Measurements from ENCODE around the gene KCNQ1.

KCNQ1 gene

DNA sequence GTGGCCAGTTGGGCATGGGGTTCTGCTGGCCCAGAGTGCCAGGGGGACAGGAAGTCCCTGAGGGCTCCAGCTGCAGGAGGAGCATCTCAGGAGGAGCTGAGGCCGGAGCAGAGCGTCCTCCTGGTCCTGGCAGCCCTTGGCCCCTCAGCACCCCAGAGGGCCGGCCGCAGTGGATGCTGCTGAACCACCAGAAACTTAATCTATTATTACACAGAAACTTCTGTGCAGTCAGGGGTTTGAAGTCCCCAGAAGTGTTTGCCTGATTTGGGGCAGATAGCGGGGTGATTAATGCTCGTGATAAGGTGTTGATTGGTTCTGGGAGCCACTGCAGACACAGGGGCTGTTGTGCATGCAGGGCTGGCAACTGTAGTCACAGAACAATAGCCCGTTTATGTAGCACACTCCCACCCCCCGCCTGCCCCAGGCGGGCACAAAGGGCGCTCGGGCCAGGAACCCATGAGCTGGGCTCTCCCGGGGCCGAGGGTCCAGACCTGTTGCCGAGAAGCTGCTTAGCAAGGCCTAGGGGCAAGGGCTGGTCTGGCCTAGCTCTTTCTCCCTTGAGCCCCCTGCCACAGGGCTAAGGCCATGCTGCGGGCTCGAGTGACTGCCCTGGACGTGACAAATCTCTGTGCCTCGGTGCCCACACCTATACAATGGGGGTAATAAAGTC is 284.0 kb downstream of the KCNQ1 start:
- no peak for DNase-seq

DNA sequence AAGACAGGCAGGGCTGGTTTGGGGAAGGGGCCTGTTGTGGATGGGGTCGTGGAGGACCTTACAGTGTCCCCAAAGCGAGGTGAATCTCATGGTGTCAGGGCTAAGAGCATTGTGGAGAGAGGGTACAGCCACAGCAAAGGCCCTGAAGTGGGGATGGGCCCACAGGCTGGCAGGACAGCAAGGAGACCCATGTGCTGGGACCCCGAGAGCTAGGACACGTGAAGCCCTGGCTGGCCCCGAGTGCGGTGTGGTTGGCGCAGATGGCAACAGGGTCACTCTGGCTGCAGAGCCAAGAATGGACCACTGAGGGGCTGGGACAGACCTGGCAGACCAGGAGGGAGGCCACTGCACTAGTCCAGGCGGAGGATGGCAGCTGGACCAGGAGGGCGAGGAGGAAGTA is 285.0 kb downstream of the KCNQ1 start:
- DNase-seq = no peak

DNA sequence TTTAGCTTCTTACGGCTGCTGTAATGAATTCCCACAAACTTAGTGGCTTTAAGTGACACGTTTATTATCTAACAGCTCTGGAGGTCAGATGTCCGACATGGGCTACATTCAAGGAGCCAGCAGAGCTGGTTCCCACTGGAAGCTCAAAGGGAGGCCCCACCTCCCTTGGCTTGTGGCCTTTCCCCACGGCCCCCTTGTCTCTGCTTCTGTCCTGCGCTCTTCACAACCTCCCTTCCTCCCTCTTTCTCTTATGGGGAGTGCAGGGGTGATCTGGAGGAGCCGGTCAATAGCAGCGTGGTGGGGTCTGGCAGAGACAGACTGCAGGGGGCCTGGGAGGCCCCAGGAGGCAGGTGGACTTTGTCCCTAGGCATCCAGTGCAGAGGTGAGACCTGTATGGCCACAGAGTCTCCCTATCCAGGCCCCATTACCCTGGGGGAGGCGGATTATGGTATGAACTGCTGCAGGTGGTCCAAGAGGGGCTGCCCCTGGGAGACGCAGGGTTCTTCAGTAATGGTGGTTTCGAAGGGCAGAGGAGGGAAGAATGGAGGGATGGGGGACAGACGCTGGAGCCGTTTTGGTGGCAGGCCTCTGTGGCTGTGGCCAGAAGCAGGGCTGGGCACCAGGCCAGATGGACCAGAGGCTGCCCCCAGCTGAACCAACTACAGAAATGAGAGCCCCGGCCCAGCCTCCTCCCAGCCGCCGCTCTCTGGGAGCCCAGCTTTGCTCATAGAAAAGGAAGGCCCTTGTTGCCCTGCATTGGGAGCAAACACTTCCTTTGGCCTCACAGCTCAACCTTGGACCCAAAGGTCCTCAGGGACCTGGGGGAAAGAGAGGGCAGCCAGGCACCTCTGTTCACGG is 285.7 kb downstream of the KCNQ1 start:
- DNase-seq = no peak

DNA sequence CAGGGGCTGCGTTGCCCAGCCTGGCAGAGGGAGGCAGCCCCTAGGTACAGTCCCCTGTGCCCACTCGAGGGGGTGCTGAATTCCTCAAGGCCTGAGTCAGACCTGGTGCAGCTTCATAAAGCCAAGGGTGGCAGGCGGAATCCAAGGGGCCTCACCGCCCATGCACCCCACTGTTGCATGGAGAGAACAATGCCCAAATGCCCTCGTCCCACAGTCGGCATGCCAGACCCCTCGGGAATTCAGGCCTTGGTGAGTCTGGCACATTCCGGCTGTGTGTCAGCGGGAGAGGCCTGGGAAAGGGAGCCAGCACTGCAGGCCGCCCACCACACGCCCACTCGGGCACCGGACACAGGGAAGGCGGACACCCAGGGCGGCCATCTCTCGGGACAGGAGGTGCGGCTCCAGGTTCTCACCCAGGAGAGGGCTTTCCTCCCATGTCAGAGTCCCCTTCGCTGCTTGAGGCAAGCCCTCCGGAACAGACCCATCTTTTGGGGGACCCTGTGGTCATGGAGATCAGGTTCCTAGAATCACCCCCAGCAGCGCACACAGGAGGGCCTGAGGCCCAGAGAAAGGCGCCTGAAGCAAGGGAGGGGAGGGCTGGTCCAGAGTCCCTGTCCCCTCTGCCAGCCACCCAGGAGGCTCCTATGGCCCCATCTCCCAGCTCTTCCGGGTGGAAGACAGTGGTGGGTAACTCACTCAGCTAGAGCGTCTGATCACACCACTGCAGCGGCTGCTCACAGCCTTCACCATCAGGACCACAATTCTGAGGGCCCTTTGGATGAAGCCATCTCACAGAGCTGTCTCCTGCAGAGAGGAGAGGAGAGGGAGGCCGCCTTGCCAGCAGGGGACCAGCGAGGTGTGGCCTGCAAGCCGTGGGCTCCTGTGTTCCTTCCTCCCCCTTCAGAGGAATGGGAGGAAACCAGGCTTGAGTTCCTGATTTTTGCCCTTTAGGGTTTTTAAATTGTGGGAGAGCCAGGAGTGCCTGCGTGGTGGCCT is 286.6 kb downstream of the KCNQ1 start:
- DNase-seq = no peak

DNA sequence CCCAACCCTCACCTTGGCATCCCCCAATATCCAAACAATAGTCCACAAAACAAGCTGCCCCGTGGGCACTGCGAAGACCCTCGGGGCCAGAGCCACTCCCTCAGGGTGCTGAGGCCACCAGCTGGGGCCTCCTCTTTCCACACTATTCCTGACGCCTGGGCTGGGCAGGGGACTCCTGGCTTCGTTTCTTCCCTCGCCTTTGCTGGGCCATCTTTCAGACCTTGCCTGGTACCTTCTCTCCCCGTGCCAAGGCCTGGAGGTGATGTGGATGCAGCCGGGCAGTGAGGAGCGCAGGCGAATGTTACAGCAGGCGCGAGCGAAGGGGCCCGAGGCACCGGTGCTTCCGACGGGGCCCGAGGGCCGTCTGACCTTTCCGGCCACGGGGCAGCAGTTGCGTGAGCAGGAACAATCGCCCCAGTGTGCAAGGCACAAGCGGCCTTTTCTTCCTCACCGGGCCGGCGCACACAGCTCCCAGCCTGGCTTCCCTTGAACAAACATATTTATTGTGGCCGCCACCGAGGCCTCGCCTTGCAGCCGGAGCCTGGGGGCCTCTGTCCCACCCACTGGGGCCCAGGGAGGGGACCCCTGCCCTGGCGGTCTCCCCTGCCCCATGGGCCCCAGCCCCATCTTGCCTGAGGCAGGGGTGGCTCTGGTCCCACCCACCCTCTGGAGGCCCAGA is 287.6 kb downstream of the KCNQ1 start:
- no peak for DNase-seq

DNA sequence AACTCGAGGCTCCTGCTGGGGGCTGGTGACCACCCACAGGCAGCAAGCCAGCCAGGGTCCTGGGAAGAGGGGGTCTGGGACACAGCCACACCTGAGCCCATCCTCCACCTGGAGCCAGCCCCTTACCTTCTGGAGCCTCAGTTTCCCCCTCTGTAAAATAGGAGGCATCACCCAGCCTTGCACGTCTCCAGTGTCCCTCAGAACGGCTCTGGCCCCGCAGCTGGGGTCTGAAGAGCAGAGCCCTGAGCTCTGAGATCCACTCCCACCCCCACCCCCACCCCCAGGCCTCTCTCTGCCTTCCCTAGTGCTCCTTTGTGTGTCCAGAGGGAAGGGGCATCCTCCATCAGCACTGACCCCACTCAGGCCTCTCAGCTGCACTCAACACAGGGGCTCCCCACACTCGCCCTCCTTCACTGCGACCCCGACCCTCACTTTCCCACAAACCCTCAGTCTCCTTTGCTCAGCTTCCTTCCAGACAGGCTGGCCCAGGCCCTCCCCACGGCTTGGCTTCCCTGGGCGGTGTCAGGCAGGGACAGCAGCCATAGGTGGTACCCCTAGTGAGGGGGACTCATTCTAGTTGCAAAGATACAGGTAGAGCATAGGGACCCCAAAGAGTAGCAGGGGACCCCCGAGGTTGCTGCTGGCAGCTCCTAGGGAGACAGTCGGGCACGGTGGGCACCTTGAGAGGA is 288.3 kb downstream of the KCNQ1 start:
- no peak for DNase-seq

DNA sequence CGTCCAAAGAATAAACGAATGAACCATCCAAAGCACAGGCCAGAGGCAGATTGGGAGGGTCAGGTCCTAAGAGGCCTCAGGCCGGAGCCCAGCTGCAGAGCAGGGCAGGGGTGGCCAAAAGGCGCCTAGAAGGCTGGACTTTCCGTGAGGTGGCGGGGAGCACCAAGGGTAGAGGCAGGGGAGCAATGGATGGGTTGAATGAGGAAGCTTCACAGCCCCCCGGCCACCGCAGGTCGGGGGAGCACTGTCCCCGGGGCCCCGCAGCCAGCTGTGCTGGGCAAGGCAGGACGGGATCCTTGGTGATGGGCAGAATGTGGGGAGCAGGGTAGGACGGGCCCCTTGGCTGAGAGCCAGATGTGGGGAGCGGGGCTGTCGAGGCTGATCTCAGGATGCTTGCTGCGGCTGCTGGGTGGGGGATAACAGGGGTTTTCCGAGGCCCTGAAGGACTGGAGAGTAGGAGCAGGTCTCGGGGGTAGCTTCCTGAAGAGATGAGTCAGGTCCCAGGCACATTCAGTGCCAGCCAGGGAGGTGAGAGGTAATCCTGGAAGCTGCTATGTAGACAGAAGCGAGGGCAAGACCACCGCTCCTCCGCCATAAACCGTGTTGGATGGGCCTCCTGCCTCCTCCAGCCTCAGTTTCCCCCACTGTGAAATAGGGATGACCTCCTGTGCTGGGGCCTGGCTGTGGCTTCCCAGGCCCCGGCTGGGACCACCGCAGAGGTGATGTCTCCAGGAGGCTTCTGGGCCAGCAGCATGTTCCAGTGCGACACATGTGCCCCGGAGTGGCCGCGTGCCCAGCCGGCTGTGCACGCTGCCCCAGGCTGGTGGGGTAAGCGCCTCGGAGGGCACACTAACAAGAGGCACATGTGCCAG is 289.6 kb downstream of the KCNQ1 start:
- no peak for DNase-seq

DNA sequence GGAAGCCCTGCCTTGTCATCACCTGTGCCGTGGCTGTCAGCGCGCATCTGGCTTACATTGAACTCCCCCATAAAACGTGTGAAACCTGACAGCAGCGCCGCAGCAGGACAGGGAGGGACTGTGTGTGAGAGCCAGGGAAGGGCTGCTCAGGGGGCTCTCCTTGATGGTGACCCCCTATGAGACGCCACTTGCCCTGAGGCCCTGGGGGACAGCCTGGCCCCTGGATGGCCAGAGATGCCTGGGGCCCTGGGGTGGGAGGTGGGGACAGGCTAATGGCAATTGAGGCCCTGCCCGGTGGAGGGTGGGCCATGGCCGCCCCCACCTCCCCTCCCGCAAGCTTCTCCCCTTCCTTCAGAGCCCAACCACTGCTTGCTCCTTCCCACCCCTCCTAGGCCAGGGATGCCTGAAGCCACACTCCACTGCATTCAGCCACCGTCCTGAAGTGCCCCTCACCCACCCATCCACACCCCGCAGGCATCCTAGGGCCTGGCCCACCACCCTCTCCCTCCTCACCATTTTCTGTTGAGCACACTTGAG is 290.3 kb downstream of the KCNQ1 start:
- no peak for DNase-seq

DNA sequence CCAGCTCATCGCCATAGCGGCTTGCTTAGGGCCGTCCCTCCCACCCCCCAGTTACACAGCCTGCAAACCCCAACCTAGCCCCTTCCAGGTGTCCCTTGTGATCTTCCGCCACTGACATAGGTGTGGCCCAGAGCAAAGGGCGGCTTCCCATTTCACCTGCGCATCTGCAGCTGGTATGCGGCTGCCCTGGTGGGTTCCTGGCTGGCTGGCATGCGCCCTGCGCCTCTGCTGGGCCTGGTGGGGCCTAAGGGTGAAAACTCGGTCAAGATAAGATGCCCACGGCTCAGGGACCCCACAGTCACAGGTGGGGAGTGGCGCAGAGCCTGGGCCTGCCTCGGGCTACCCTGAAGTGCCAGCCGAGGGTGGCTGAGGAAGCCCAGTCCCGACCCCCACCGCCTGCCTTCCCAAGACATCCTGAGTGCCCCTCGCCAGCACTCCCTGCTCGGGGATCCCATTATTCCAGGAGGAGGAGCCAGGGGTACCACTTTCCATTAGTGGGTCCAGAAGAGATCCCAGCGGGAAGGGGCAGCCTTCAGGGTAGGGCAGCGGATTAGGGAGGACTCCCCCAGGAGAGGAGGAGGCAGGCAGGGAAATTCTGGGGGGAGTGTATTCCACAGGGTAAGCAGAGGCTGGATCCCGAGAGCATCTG is 291.9 kb downstream of the KCNQ1 start:
- no peak for DNase-seq

DNA sequence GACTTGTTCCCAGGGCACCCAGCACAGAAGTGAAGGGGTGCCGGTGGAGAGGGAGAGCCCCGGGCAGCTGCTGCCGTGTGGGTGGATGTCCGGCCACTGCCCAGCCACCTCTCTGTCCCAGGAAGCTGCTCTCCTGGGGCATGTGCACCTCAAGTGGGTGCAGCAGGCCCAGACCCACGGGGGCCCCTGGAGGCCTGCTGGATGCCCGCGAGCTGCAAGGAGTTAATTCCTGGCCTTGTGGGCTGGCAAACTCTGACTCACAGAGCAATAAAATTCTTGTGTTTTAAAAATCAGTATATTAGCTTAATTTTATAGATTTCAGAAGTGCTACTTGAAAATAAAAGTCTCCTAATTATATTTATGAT is 292.4 kb downstream of the KCNQ1 start:
- no peak for DNase-seq

DNA sequence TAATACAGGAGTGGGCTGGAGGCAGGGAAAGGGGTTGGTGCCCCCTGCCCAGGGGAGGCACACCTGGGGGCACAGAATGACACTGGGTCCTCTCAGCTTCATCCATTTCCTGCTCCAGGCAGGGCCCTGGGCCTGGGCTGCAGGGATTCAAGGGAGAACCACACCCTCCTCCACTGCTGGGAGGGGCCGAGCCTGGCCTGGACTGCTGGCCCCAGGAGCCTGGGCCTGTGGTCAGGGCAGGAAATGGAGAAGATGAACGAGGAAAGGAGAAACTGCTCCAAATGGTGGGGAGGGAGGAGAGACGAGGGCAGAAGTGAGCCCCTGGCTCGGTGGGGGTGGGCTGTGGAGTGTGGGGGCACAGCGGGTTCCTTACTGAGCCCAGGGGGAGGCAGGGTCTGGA is 293.1 kb downstream of the KCNQ1 start:
- no peak for DNase-seq

DNA sequence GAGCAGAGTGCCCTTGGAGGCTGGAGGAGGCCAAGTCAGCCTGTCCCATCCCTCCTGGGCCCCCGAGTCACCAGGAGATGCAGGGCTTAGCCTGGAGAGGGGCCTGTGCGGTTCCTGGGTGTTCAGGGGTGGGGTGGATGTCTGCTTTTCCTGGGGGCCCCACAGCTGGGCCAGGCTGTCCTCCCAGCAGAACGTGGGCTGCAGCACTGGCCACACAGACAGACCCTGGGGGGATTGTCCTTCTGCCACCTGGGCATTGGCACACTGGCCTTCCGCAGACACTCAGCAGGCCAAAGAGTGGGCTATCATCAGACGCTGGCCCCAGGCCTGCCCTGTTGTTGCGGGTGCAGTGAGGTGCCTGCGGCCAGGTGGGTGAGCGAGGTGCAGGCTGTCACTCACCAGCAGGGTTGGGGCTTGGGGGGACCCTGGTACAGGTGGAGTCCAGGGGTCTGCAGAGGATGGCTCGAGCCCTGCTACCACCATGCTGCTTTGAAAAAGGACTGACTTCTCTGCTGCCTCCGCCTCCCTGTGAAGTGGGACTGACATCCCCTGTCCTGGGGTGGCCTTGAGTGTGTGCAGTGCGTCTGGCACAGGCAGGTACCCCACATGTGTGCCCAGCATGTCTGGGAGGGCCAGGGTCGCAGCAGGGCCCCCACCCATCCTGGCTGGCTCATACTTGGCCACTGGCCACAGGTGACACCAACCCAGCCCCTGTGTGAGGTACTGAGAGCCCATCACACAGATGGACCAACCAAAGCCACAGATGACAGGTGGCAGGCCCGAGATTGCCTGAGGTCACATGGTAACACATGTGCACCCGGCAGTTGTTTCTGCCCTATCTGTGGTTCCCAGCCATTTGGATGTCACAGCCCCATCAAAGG is 294.0 kb downstream of the KCNQ1 start:
- no peak for DNase-seq

DNA sequence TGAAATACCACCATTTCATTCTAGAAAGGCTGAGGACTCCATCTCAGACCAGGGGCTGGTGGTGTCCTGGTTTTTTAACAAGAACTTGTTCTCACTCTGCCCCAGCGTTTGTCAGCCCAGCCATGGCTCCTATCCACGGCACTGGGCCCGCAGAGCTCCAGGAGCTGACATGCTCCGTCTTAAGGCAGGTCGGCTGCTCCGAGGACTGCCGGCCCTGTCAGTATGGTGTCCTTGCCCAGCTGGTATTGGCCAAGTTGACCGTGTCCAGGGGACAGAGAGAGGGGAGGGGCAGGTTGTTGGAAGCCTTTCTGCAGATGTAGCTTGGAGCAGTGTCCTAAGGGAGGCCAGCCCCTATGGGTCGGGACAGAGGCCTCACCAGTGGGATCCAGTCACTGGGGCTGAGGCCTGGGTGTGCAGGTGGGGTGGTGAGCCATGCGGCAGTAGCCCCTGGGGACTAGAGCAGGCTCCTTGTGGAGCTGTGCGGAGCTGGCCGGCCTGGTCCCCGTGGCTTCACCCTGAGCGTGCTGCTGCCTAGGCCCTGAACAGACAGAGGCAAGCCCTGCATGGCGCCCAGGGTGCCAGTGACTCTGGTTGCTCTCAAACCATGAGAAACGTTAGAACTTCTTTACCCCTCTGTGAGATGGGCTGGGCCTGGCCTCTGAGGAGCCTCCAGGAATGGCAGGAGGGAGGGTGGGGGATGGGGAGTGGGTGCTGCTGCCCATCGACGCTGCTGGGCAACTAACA is 294.9 kb downstream of the KCNQ1 start:
- DNase-seq = no peak

DNA sequence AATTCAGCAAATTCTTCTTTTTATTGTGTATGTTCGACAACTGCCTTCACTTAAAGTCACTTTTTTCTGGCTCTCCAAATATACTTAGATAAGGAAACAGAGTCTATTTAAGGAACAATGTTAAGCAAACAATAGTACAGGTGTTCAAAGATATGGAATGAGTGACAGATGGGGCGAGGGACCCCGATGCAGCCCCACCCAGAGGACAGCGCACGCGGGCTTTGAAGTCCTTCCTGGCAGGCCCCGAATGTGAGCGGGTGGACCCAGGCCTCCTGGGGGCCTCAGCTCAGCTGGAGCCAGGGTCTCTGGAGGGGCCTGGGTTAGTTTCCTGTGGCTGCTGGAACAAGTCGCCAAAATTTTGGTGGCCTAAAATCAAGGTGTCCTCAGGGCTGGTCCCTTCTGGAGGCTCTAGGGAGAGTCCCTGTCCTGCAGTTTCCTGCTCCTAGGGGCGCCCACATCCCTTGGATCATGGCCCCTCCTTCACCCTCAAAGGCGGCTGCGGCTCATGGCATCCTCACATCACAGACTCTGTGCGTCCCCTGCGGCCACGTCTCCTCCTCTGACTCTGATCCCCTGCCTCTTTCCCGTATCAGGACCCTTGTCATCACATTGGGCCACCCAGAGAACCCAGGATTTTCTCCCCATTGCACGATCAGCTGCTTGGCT is 295.6 kb downstream of the KCNQ1 start:
- no peak for DNase-seq

DNA sequence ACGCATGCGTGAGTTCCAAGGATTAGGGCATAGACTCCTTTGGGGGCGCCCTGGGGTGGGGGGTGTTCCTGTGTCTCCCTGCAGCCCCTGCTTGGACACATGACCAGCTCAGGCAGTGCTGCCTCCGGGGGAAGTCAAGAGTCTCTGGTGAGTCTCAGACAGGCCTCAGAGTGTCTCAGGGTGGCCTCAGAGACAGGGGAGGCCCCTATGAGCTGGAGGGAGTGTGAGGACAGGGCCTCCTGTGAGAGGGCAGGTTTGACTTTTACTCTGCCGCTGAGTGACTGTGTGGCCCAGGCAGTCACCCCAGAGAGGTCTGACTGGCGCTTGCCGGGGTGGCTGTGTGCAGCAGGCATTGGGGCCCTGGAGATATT is 296.2 kb downstream of the KCNQ1 start:
- DNase-seq = no peak

DNA sequence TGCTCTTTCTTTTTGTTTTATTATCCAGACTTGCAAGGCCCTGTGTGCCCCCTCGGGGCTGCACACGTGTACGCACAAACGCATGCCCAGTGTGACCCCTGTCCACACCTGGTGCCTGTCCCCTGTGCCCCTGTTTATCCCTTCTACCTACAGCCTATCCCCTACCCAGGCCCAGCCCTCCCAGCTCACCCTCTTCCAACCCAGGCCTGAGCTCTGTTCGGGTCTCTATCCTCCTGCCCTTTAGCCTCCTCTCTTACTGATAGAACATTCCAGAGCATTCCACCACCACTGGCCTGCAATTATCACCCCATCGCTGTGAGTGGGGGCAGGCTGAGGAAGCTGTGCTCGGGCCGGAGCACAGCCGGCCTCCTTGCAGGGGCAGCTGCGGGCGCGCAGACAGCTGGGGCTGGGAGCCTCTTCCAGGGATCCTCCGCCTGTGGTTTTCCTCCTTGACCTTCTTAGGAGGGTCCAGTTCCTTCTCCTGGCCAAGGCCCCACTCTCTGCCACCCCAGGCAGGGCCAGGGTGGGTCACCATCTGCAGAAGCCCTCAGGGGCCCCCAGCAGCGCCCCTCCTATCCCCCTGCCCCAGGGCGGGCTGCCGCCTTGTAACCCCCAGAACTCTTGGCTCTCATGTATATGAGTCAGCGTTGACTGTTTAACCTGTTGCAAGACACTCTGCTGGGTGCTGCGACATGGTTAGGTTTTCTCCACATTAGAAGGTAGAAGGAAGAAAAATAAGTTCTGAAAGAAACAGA is 296.7 kb downstream of the KCNQ1 start:
- no peak for DNase-seq

DNA sequence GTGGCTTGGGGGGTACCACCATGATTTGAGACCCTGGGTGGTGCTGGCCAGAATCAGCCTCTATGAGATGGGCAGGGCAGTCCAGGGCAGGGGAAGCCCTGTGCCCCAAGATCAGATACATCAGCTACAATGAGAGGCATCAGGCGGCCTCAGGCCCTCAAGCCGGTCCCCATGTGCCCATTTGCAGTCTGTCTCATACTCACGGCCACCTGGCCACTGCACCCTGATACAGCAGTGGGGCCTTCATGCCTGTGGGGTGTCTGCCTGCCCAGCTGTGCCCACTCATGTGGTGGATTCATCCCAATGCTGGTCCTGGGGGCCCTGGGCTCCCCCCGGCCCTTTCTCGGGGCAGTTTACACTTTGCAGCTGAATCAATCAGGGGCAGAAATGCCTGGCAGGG is 297.4 kb downstream of the KCNQ1 start:
- no peak for DNase-seq

Measured in NCI-H1092 treated with DMSO at 0.1 percent for 48 hours (cell line).